ENCODE data around the gene GABPB2.
"Not testable (repeated sequence)": the region's sequence is repeated elsewhere in the genome, so short reads cannot be mapped to it uniquely, and the experiment has no call there.

The GABPB2 gene

GRCh38 chr1:151060007-151060656 lies 10.4 kb upstream of the GABPB2 start, which contains the start of gene MLLT11:
MLLT11 (plus strand) TSS chr1:151060397; CDS start chr1:151067225, 6,828 bp downstream.
- no peak for DNase-seq (ENCODE audit: low spot score)

GRCh38 chr1:151060657-151061421 lies 9.7 kb upstream of the GABPB2 start:
- DNase-seq (ENCODE audit: low spot score), result no peak

- DNase-seq (ENCODE audit: low spot score), result no peak
Observed at GRCh38 chr1:151061704-151062103, 8.9 kb upstream of the GABPB2 start.

GRCh38 chr1:151062741-151063371 lies 7.7 kb upstream of the GABPB2 start:
- DNase-seq (ENCODE audit: low spot score), result no peak

- no peak for DNase-seq (ENCODE audit: low spot score)
Observed at GRCh38 chr1:151065089-151065645, 5.4 kb upstream of the GABPB2 start.

- DNase-seq (ENCODE audit: low spot score), result no peak
Observed at GRCh38 chr1:151067185-151067584, 3.4 kb upstream of the GABPB2 start.

GRCh38 chr1:151069103-151069486 lies 1.5 kb upstream of the GABPB2 start:
- DNase-seq (ENCODE audit: low spot score), result no peak

GRCh38 chr1:151072224-151072623 lies 1.7 kb downstream of the GABPB2 start:
- DNase-seq (ENCODE audit: low spot score), result no peak

GRCh38 chr1:151085953-151086559 lies 15.5 kb downstream of the GABPB2 start:
- DNase-seq (ENCODE audit: low spot score), result no peak

- DNase-seq (ENCODE audit: low spot score), result not testable (repeated sequence)
Observed at GRCh38 chr1:151097426-151097825, 26.9 kb downstream of the GABPB2 start.

GRCh38 chr1:151098126-151098525 lies 27.6 kb downstream of the GABPB2 start:
- DNase-seq (ENCODE audit: low spot score), result no peak

GRCh38 chr1:151104630-151105029 lies 34.1 kb downstream of the GABPB2 start:
- no peak for DNase-seq (ENCODE audit: low spot score)

GRCh38 chr1:151106894-151107293 lies 36.3 kb downstream of the GABPB2 start:
- no peak for DNase-seq (ENCODE audit: low spot score)

GRCh38 chr1:151108331-151108730 lies 37.8 kb downstream of the GABPB2 start:
- DNase-seq (ENCODE audit: low spot score), result no peak

GRCh38 chr1:151113877-151114276 lies 43.3 kb downstream of the GABPB2 start:
- no peak for DNase-seq (ENCODE audit: low spot score)

GRCh38 chr1:151124763-151125403 lies 54.3 kb downstream of the GABPB2 start:
- DNase-seq (ENCODE audit: low spot score), result no peak

- DNase-seq (ENCODE audit: low spot score), result no peak
Observed at GRCh38 chr1:151128800-151129199, 58.2 kb downstream of the GABPB2 start.

- DNase-seq (ENCODE audit: low spot score), result peak; percentile 83
Observed at GRCh38 chr1:151130987-151131586, 60.5 kb downstream of the GABPB2 start.

GRCh38 chr1:151131701-151132334 lies 61.3 kb downstream of the GABPB2 start:
- DNase-seq (ENCODE audit: low spot score), result no peak

- DNase-seq (ENCODE audit: low spot score), result no peak
Observed at GRCh38 chr1:151132335-151133017, 61.9 kb downstream of the GABPB2 start.
